ENCODE measurements around the gene SIX4. TPM values are rescaled to one million over a fixed set of nuclear protein-coding genes. Genes with fewer than 3 reads are reported as not detected.

The SIX4 gene
- total RNA-seq, 1 donor from 2014 or later: 11.0 TPM

DNA sequence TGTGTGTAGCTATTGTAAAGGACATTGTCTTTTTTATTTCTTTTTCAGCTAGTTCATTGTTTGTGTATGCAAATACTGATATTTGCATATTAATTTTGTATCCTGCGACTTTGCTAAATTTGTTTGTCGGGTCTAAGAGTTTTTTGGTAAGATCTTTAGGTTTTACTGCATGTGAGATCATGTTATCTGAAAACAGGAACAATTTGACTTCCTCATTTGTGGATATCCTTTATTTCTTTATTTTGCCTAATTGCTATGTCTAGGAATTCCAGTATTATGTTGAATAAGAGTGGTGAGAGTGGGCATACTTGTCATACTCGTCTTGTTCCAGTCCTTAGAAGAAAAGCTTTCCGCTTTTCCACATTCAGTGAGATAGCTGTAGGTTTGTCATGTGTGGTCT, 28.8 kb downstream of the SIX4 start:
- Histone ChIP-seq H3K9ac (ENCODE audit: low read depth in 1 of 3, low read length in 3 of 3) (no peak overlapping the region), H3K27ac (ENCODE audit: low read depth, low read length) (no peak overlapping the region), H3K4me3 (ENCODE audit: low read length in 3 of 3) (no peak overlapping the region), H3K9me3 (ENCODE audit: control insufficient read depth in 3 of 3, low read length in 3 of 3) (no peaks in the 10 kb centered on the region), H3K36me3 (ENCODE audit: control insufficient read depth in 3 of 3, insufficient read depth in 3 of 3, low read length in 3 of 3) (no peaks in the 10 kb centered on the region), H3K4me1 (ENCODE audit: control insufficient read depth in 3 of 3, insufficient read depth in 3 of 3, low read length in 3 of 3) (no peaks in the 10 kb centered on the region), H3K27me3 (ENCODE audit: control insufficient read depth in 3 of 3, insufficient read depth in 3 of 3, low read length in 3 of 3) (no peaks in the 10 kb centered on the region)

GRCh38 chr14:60691383-60692113, 32.6 kb downstream of the SIX4 start:
- Histone ChIP-seq H3K36me3 (ENCODE audit: control insufficient read depth in 3 of 3, insufficient read depth in 3 of 3, low read length in 3 of 3) (no peaks in the 10 kb centered on the region), H3K27me3 (ENCODE audit: control insufficient read depth in 3 of 3, insufficient read depth in 3 of 3, low read length in 3 of 3) (no peaks in the 10 kb centered on the region), H3K4me1 (ENCODE audit: control insufficient read depth in 3 of 3, insufficient read depth in 3 of 3, low read length in 3 of 3) (no peaks in the 10 kb centered on the region), H3K9ac (ENCODE audit: low read depth in 1 of 3, low read length in 3 of 3) (no peak overlapping the region), H3K4me3 (ENCODE audit: low read length in 3 of 3) (no peak overlapping the region), H3K27ac (ENCODE audit: low read depth, low read length) (no peak overlapping the region), H3K9me3 (ENCODE audit: control insufficient read depth in 3 of 3, low read length in 3 of 3) (no peaks in the 10 kb centered on the region)

DNA sequence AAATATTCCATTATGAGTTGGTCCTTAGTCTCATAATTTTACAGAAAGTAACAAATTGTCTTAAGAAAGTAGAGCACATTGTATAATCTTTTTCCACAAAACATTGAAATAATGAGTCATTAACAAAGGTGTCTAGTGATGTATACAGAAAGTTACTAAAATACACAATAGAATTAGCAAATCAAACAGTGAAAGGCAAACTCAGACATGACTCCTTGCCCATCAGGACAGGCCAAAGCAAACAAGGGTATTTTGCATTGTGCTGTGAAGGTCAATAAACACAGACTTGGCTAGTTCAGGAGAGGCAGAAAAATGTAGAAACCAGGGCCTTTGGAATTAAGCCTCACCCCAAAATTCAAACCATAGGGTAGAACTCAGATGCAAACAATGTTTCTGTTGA, 37.3 kb downstream of the SIX4 start:
- Histone ChIP-seq H3K9ac (ENCODE audit: low read depth in 1 of 3, low read length in 3 of 3) (no peak overlapping the region), H3K4me3 (ENCODE audit: low read length in 3 of 3) (no peak overlapping the region), H3K27me3 (ENCODE audit: control insufficient read depth in 3 of 3, insufficient read depth in 3 of 3, low read length in 3 of 3) (no peaks in the 10 kb centered on the region), H3K36me3 (ENCODE audit: control insufficient read depth in 3 of 3, insufficient read depth in 3 of 3, low read length in 3 of 3) (no peaks in the 10 kb centered on the region), H3K27ac (ENCODE audit: low read depth, low read length) (no peak overlapping the region), H3K4me1 (ENCODE audit: control insufficient read depth in 3 of 3, insufficient read depth in 3 of 3, low read length in 3 of 3) (no peaks in the 10 kb centered on the region), H3K9me3 (ENCODE audit: control insufficient read depth in 3 of 3, low read length in 3 of 3) (no peaks in the 10 kb centered on the region)

GRCh38 chr14:60684203-60684602, 39.9 kb downstream of the SIX4 start:
- no peak overlapping the region for H3K27ac ChIP-seq (ENCODE audit: low read depth, low read length)
- H3K9ac ChIP-seq (ENCODE audit: low read depth in 1 of 3, low read length in 3 of 3): no peak overlapping the region

GRCh38 chr14:60681271-60681670, 42.9 kb downstream of the SIX4 start:
- no peak overlapping the region for H3K4me3 ChIP-seq (ENCODE audit: low read length in 3 of 3)
- no peaks in the 10 kb centered on the region for H3K9me3 ChIP-seq (ENCODE audit: control insufficient read depth in 3 of 3, low read length in 3 of 3)
- H3K27ac ChIP-seq (ENCODE audit: low read depth, low read length): no peak overlapping the region
- no peak overlapping the region for H3K9ac ChIP-seq (ENCODE audit: low read depth in 1 of 3, low read length in 3 of 3)
- no peaks in the 10 kb centered on the region for H3K4me1 ChIP-seq (ENCODE audit: control insufficient read depth in 3 of 3, insufficient read depth in 3 of 3, low read length in 3 of 3)
- no peaks in the 10 kb centered on the region for H3K27me3 ChIP-seq (ENCODE audit: control insufficient read depth in 3 of 3, insufficient read depth in 3 of 3, low read length in 3 of 3)
- H3K36me3 ChIP-seq (ENCODE audit: control insufficient read depth in 3 of 3, insufficient read depth in 3 of 3, low read length in 3 of 3): no peaks in the 10 kb centered on the region

More at GRCh38 chr14:60684203-60684602, 39.9 kb downstream of the SIX4 start:
- Histone ChIP-seq H3K36me3 (ENCODE audit: control insufficient read depth in 3 of 3, insufficient read depth in 3 of 3, low read length in 3 of 3) (no peaks in the 10 kb centered on the region), H3K9me3 (ENCODE audit: control insufficient read depth in 3 of 3, low read length in 3 of 3) (no peaks in the 10 kb centered on the region), H3K4me1 (ENCODE audit: control insufficient read depth in 3 of 3, insufficient read depth in 3 of 3, low read length in 3 of 3) (no peaks in the 10 kb centered on the region), H3K27me3 (ENCODE audit: control insufficient read depth in 3 of 3, insufficient read depth in 3 of 3, low read length in 3 of 3) (no peaks in the 10 kb centered on the region), H3K4me3 (ENCODE audit: low read length in 3 of 3) (no peak overlapping the region)

GRCh38 chr14:60680511-60680910, 43.6 kb downstream of the SIX4 start:
- H3K27me3 ChIP-seq (ENCODE audit: control insufficient read depth in 3 of 3, insufficient read depth in 3 of 3, low read length in 3 of 3): no peaks in the 10 kb centered on the region
- H3K9ac ChIP-seq (ENCODE audit: low read depth in 1 of 3, low read length in 3 of 3): no peak overlapping the region
- no peak overlapping the region for H3K4me3 ChIP-seq (ENCODE audit: low read length in 3 of 3)
- H3K27ac ChIP-seq (ENCODE audit: low read depth, low read length): no peak overlapping the region
- no peaks in the 10 kb centered on the region for H3K9me3 ChIP-seq (ENCODE audit: control insufficient read depth in 3 of 3, low read length in 3 of 3)
- H3K4me1 ChIP-seq (ENCODE audit: control insufficient read depth in 3 of 3, insufficient read depth in 3 of 3, low read length in 3 of 3): no peaks in the 10 kb centered on the region
- H3K36me3 ChIP-seq (ENCODE audit: control insufficient read depth in 3 of 3, insufficient read depth in 3 of 3, low read length in 3 of 3): no peaks in the 10 kb centered on the region

- H3K36me3 ChIP-seq (ENCODE audit: control insufficient read depth in 3 of 3, insufficient read depth in 3 of 3, low read length in 3 of 3): no peaks in the 10 kb centered on the region
- H3K4me3 ChIP-seq (ENCODE audit: low read length in 3 of 3): no peak overlapping the region
- no peaks in the 10 kb centered on the region for H3K9me3 ChIP-seq (ENCODE audit: control insufficient read depth in 3 of 3, low read length in 3 of 3)
- H3K27ac ChIP-seq (ENCODE audit: low read depth, low read length): no peak overlapping the region
- no peaks in the 10 kb centered on the region for H3K4me1 ChIP-seq (ENCODE audit: control insufficient read depth in 3 of 3, insufficient read depth in 3 of 3, low read length in 3 of 3)
- H3K27me3 ChIP-seq (ENCODE audit: control insufficient read depth in 3 of 3, insufficient read depth in 3 of 3, low read length in 3 of 3): no peaks in the 10 kb centered on the region
- no peak overlapping the region for H3K9ac ChIP-seq (ENCODE audit: low read depth in 1 of 3, low read length in 3 of 3)
These were observed 44.4 kb downstream of the SIX4 start for GRCh38 chr14:60679566-60680258.

DNA sequence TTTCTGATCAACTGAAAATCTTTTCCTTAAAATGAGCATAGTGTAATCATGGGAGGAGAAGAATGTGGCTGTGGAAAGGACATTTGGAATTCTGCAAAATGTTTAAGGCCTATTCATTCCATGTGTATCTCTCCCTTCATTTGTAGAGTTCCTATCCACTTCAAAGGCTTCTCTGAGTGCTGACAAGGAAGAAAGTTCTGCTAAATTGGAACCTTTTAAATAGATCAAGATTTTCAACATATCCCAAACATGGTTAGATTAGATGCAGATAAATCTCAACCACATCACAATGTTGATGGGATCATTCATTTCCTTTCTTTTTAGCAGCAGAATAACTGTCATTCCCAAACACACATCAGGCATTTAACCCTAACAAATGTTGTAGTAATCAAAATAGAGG, 46.5 kb downstream of the SIX4 start:
- no peaks in the 10 kb centered on the region for H3K27me3 ChIP-seq (ENCODE audit: control insufficient read depth in 3 of 3, insufficient read depth in 3 of 3, low read length in 3 of 3)
- H3K36me3 ChIP-seq (ENCODE audit: control insufficient read depth in 3 of 3, insufficient read depth in 3 of 3, low read length in 3 of 3): no peaks in the 10 kb centered on the region
- no peak overlapping the region for H3K27ac ChIP-seq (ENCODE audit: low read depth, low read length)
- H3K9me3 ChIP-seq (ENCODE audit: control insufficient read depth in 3 of 3, low read length in 3 of 3): no peaks in the 10 kb centered on the region
- H3K4me3 ChIP-seq (ENCODE audit: low read length in 3 of 3): no peak overlapping the region
- no peaks in the 10 kb centered on the region for H3K4me1 ChIP-seq (ENCODE audit: control insufficient read depth in 3 of 3, insufficient read depth in 3 of 3, low read length in 3 of 3)
- no peak overlapping the region for H3K9ac ChIP-seq (ENCODE audit: low read depth in 1 of 3, low read length in 3 of 3)

GRCh38 chr14:60670989-60671388, 53.2 kb downstream of the SIX4 start:
- no peaks in the 10 kb centered on the region for H3K9me3 ChIP-seq (ENCODE audit: control insufficient read depth in 3 of 3, low read length in 3 of 3)
- peak overlapping the region; percentile 56 for H3K27ac ChIP-seq (ENCODE audit: low read depth, low read length)
- no peaks in the 10 kb centered on the region for H3K36me3 ChIP-seq (ENCODE audit: control insufficient read depth in 3 of 3, insufficient read depth in 3 of 3, low read length in 3 of 3)
- H3K4me1 ChIP-seq (ENCODE audit: control insufficient read depth in 3 of 3, insufficient read depth in 3 of 3, low read length in 3 of 3): peaks cover 0 to 4% (median 0%) of the 10 kb centered on the region in 3 donors
- H3K9ac ChIP-seq (ENCODE audit: low read depth in 1 of 3, low read length in 3 of 3): no peak overlapping the region
- no peak overlapping the region for H3K4me3 ChIP-seq (ENCODE audit: low read length in 3 of 3)
- no peaks in the 10 kb centered on the region for H3K27me3 ChIP-seq (ENCODE audit: control insufficient read depth in 3 of 3, insufficient read depth in 3 of 3, low read length in 3 of 3)

GRCh38 chr14:60668431-60669112, 55.6 kb downstream of the SIX4 start:
- no peaks in the 10 kb centered on the region for H3K9me3 ChIP-seq (ENCODE audit: control insufficient read depth in 3 of 3, low read length in 3 of 3)
- H3K9ac ChIP-seq (ENCODE audit: low read depth in 1 of 3, low read length in 3 of 3): no peak overlapping the region
- no peaks in the 10 kb centered on the region for H3K27me3 ChIP-seq (ENCODE audit: control insufficient read depth in 3 of 3, insufficient read depth in 3 of 3, low read length in 3 of 3)
- H3K36me3 ChIP-seq (ENCODE audit: control insufficient read depth in 3 of 3, insufficient read depth in 3 of 3, low read length in 3 of 3): no peaks in the 10 kb centered on the region
- H3K4me1 ChIP-seq (ENCODE audit: control insufficient read depth in 3 of 3, insufficient read depth in 3 of 3, low read length in 3 of 3): peaks cover 0 to 4% (median 0%) of the 10 kb centered on the region in 3 donors
- H3K4me3 ChIP-seq (ENCODE audit: low read length in 3 of 3): no peak overlapping the region
- H3K27ac ChIP-seq (ENCODE audit: low read depth, low read length): peak overlapping the region; percentile 25

All from skeletal muscle tissue (tissue), 4 donors.